HCT116 (cell line): ENCODE data around the gene OR1F1. TPM values are rescaled to one million over a fixed set of nuclear protein-coding genes. Genes with fewer than 3 reads are reported as not detected.

Experiments
- ATAC-seq: fragments of 200-7000 bp; cut with Tn5 transposase; 2 replicates; pipeline ENCODE4 v1.9.1; 2020; ENCODE audit warnings: mild to moderate bottlenecking, moderate library complexity
- BruUV-seq: library from RNA; stranded (reverse); fragments of 400-500 nt; replicated peaks from 2 replicates; lab custom pipeline; 2021; lab: Mats Ljungman, UMichigan
- CTCF ChIA-PET: fragments of 300-600 bp; sonication (Branson Sonifier 250); formaldehyde crosslinking; loops from one replicate; lab custom pipeline; 2021; ENCODE audit warnings: antibody characterized with exemption; lab: Charles Lee
- POLR2A ChIA-PET: fragments of 300-600, 350-600 bp; sonication (Branson Sonifier 250); formaldehyde crosslinking; loops from one replicate; lab custom pipeline; 2021; ENCODE audit warnings: antibody characterized with exemption; lab: Charles Lee
- RAD21 ChIA-PET, 2 experiments: fragments of 300-600 bp; sonication (Branson Sonifier 250); formaldehyde crosslinking; loops; one replicate each; lab custom pipeline; 2023; ENCODE audit warnings: low total read pairs in 2 of 2; ENCODE audit not compliant: uncharacterized antibody in 2 of 2, unreplicated experiment in 2 of 2, low non-redundant PET in 1 of 2; lab: Charles Lee
- DNase-seq: peaks from one replicate; pipeline ENCODE4 v3.0.0-alpha.2; 2010; ENCODE audit warnings: low read depth, low spot score
- H2AFZ ChIP-seq: fragments of 200-600 bp; shearing (Covaris generic), sonication (generic); 2 replicates; pipeline ENCODE4 v1.6.1; 2017; ENCODE audit warnings: low read depth, mixed run types, mixed read lengths, antibody characterized with exemption, low read length; ENCODE audit not compliant: poor library complexity, severe bottlenecking
- H3K27ac ChIP-seq: 2 replicates; pipeline ENCODE4 v1.5.1; 2012; ENCODE audit warnings: low read depth, low read length
- H3K27me3 ChIP-seq: fragments of 200-600 bp; sonication (generic); 2 replicates; pipeline ENCODE4 v1.6.1; 2016; ENCODE audit warnings: mixed run types, low read length, mixed read lengths; ENCODE audit not compliant: insufficient read depth
- H3K36me3 ChIP-seq, 2 experiments: fragments of 200-500 bp in 1 of 2; fragments of 200-600 bp in 1 of 2; sonication (Bioruptor generic) in 1 of 2; sonication (generic) in 1 of 2; 2 replicates each; pipeline versions ENCODE4 v1.5.1 to v1.6.1; 2014 to 2016; ENCODE audit warnings: low read length in 2 of 2, inconsistent platforms in 1 of 2, mixed read lengths in 1 of 2, mixed run types in 1 of 2; ENCODE audit not compliant: insufficient read depth in 2 of 2, control insufficient read depth in 1 of 2
- H3K4me1 ChIP-seq, 2 experiments: fragments of 200-600 bp in 1 of 2; sonication (generic) in 1 of 2; 2 replicates each; pipeline versions ENCODE4 v1.5.1 to v1.6.1; 2012 to 2017; ENCODE audit warnings: low read length in 2 of 2, inconsistent platforms in 1 of 2, mild to moderate bottlenecking in 1 of 2, mixed read lengths in 1 of 2, mixed run types in 1 of 2, moderate library complexity in 1 of 2; ENCODE audit not compliant: insufficient read depth in 2 of 2, control insufficient read depth in 1 of 2
- H3K4me2 ChIP-seq: fragments of 200-600 bp; sonication (generic); 2 replicates; pipeline ENCODE4 v1.6.1; 2017; ENCODE audit warnings: mixed run types, low read length, mixed read lengths
- H3K4me3 ChIP-seq, 2 experiments: fragments of 200-600 bp in 1 of 2; sonication (generic) in 1 of 2; replicated peaks in 1 of 2; 2 replicates each; pipeline ENCODE4 v1.5.1; 2011 to 2016; ENCODE audit warnings: low read length in 2 of 2, control low read depth in 1 of 2, low read depth in 1 of 2, mild to moderate bottlenecking in 1 of 2, mixed read lengths in 1 of 2, mixed run types in 1 of 2
- H3K79me2 ChIP-seq: fragments of 200-600 bp; sonication (generic); 2 replicates; pipeline ENCODE4 v1.6.1; 2017; ENCODE audit warnings: mild to moderate bottlenecking, mixed run types, low read length, moderate library complexity, mixed read lengths; ENCODE audit not compliant: insufficient read depth
- H3K9ac ChIP-seq: fragments of 200-600 bp; sonication (generic); 2 replicates; pipeline ENCODE4 v1.6.1; 2016; ENCODE audit warnings: low read length, mixed read lengths
- H3K9me2 ChIP-seq: fragments of 200-600 bp; sonication (generic), shearing (Covaris generic); 2 replicates; pipeline ENCODE4 v1.6.1; 2017; ENCODE audit warnings: mixed run types, mild to moderate bottlenecking, moderate library complexity; ENCODE audit not compliant: insufficient read depth
- H3K9me3 ChIP-seq, 2 experiments: fragments of 200-500 bp in 1 of 2; fragments of 200-600 bp in 1 of 2; sonication (Bioruptor generic) in 1 of 2; sonication (generic) in 1 of 2; 2 replicates each; pipeline ENCODE4 v1.6.1; 2014 to 2017; ENCODE audit warnings: low read length in 2 of 2, mixed read lengths in 2 of 2, inconsistent platforms in 1 of 2, low read depth in 1 of 2, mild to moderate bottlenecking in 1 of 2, mixed run types in 1 of 2, moderate library complexity in 1 of 2; ENCODE audit not compliant: control insufficient read depth in 1 of 2, insufficient read depth in 1 of 2
- H4K20me1 ChIP-seq: fragments of 200-600 bp; sonication (generic), shearing (Covaris generic); 2 replicates; pipeline ENCODE4 v1.6.1; 2017; ENCODE audit warnings: mixed run types, mild to moderate bottlenecking, moderate library complexity; ENCODE audit not compliant: insufficient read depth
- CEBPB ChIP-seq: IDR thresholded peaks from 2 replicates; pipeline ENCODE4 v1.6.1; 2012; ENCODE audit warnings: low read depth
- EZH2 ChIP-seq: fragments of 200-600 bp; sonication (generic); IDR thresholded peaks from 2 replicates; pipeline ENCODE4 v1.6.1; 2017; ENCODE audit warnings: antibody characterized with exemption, mixed run types
- RAD21 ChIP-seq: IDR thresholded peaks from 2 replicates; pipeline ENCODE4 v1.6.1; 2012; ENCODE audit warnings: low read depth, mild to moderate bottlenecking
- REST ChIP-seq: IDR thresholded peaks from 2 replicates; pipeline ENCODE4 v1.6.1; 2012; ENCODE audit warnings: low read depth
- ZNF274 ChIP-seq: fragments of 200-500 bp; sonication (Bioruptor generic); IDR thresholded peaks from 2 replicates; pipeline ENCODE4 v1.6.1; 2014; ENCODE audit warnings: mild to moderate bottlenecking, low read depth, low read length, inconsistent platforms
- intact Hi-C: fragments of 100-400 bp; cut with micrococcal nuclease; formaldehyde crosslinking; loops from 2 replicates; pipeline ENCODE4 v1.10.0; 2022
- total RNA-seq: library from RNA; stranded (reverse); gene quantifications from one replicate; pipeline ENCODE4 v1.2.1, GENCODE V29; 2021; ENCODE audit not compliant: unreplicated experiment

OR1F1 gene
- total RNA-seq, 1 experiment from 2014 or later, result not detected

- POLR2A ChIA-PET, result interaction anchor here (1.0 to 1.5 kb wide), 5 partner anchors 8 to 33 kb away, joined by 3 to 6 read pairs (median 3); no protein-coding TSS in a partner anchor
- H3K27me3 ChIP-seq, result no peaks in the 10 kb centered on the region
- no peaks in the 10 kb centered on the region for H3K9me2 ChIP-seq
- no peak overlapping the region for H3K27ac ChIP-seq
- no peak overlapping the region for H2AFZ ChIP-seq
- DNase-seq, result no peak
- RAD21 ChIA-PET, result interaction anchor here in 1 of 2 experiments (1.2 kb wide), 1 partner anchor 12 kb away, joined by 4 read pairs; no protein-coding TSS in a partner anchor
- no peak overlapping the region for H3K4me3 ChIP-seq
- CTCF ChIA-PET, result interaction anchor here (1.1 to 2.6 kb wide), 4 partner anchors 9 to 18 kb away, joined by 3 to 14 read pairs (median 4); no protein-coding TSS in a partner anchor
- peak overlapping the region; percentile 49; the same call in 1 of the 2 replicates for H3K4me2 ChIP-seq
- no peaks in the 10 kb centered on the region for H4K20me1 ChIP-seq
- H3K36me3 ChIP-seq, result no peaks in the 10 kb centered on the region
- H3K79me2 ChIP-seq, result no peaks in the 10 kb centered on the region
- H3K9ac ChIP-seq, result no peak overlapping the region
- H3K4me1 ChIP-seq, result peaks cover 11 to 24% of the 10 kb centered on the region in 2 experiments; a peak in 3 of 4 replicates
- no TSS peak for BruUV-seq
- no peaks in the 10 kb centered on the region for H3K9me3 ChIP-seq
- intact Hi-C loops, result no loop called here
- ATAC-seq, result no peak
- TF ChIP-seq ZNF274 (no peak), REST (no peak), CEBPB (no peak), RAD21 (no peak), EZH2 (no peak)
Measured at GRCh38 chr16:3183445-3184139, 4.4 kb upstream of the OR1F1 start.
